ENCODE measurements around the gene RAB2B.

DNA sequence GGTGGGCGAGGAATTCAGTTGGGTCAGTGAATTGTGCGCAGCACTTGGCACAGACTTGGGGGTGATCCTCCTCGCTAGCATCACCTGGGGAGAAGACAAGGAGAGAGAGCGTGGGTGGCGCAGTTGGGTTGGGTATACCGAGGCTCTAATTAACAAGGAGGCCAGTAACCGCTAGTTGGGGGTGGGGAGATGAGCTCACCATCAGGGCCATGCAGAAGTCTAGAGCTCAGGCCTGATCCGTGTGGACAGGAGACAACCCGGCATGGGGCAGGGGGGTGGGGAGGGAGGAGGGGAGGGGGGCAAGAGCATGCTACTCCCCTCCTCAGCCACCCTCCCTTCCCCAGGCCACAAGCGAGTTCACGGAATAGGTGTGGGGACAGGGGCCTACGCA, 48.8 kb upstream of the RAB2B start:
- TF ChIP-seq POLR2AphosphoS5 (IDR thresholded peaks at IDR 0.05; ENCODE audit: low read depth) (no peak), GABPA (IDR thresholded peaks at IDR 0.05; ENCODE audit: low read depth) (no peak), SPI1 (IDR thresholded peaks at IDR 0.05; ENCODE audit: borderline replicate concordance, low read depth) (no peak)
- TF ChIP-seq, protein P1, sequence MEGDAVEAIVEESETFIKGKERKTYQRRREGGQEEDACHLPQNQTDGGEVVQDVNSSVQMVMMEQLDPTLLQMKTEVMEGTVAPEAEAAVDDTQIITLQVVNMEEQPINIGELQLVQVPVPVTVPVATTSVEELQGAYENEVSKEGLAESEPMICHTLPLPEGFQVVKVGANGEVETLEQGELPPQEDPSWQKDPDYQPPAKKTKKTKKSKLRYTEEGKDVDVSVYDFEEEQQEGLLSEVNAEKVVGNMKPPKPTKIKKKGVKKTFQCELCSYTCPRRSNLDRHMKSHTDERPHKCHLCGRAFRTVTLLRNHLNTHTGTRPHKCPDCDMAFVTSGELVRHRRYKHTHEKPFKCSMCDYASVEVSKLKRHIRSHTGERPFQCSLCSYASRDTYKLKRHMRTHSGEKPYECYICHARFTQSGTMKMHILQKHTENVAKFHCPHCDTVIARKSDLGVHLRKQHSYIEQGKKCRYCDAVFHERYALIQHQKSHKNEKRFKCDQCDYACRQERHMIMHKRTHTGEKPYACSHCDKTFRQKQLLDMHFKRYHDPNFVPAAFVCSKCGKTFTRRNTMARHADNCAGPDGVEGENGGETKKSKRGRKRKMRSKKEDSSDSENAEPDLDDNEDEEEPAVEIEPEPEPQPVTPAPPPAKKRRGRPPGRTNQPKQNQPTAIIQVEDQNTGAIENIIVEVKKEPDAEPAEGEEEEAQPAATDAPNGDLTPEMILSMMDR (IDR thresholded peaks at IDR 0.05; ENCODE audit: insufficient read depth, low read length) = no peak
- TF ChIP-seq, protein P2, sequence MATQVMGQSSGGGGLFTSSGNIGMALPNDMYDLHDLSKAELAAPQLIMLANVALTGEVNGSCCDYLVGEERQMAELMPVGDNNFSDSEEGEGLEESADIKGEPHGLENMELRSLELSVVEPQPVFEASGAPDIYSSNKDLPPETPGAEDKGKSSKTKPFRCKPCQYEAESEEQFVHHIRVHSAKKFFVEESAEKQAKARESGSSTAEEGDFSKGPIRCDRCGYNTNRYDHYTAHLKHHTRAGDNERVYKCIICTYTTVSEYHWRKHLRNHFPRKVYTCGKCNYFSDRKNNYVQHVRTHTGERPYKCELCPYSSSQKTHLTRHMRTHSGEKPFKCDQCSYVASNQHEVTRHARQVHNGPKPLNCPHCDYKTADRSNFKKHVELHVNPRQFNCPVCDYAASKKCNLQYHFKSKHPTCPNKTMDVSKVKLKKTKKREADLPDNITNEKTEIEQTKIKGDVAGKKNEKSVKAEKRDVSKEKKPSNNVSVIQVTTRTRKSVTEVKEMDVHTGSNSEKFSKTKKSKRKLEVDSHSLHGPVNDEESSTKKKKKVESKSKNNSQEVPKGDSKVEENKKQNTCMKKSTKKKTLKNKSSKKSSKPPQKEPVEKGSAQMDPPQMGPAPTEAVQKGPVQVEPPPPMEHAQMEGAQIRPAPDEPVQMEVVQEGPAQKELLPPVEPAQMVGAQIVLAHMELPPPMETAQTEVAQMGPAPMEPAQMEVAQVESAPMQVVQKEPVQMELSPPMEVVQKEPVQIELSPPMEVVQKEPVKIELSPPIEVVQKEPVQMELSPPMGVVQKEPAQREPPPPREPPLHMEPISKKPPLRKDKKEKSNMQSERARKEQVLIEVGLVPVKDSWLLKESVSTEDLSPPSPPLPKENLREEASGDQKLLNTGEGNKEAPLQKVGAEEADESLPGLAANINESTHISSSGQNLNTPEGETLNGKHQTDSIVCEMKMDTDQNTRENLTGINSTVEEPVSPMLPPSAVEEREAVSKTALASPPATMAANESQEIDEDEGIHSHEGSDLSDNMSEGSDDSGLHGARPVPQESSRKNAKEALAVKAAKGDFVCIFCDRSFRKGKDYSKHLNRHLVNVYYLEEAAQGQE (IDR thresholded peaks at IDR 0.05; ENCODE audit: insufficient replicate concordance, low read depth) = no peak

Data from HL-60 (cell line).